HG03469 (cell line): ENCODE measurements around the gene NOS1AP.

Source experiments
- ATAC-seq: cut with Tn5 transposase; IDR thresholded peaks from one replicate; pipeline ENCODE4 v1.9.1; 2021; ENCODE audit warnings: mild to moderate bottlenecking, moderate library complexity, moderate number of reproducible peaks; ENCODE audit not compliant: unreplicated experiment

Gene NOS1AP

DNA sequence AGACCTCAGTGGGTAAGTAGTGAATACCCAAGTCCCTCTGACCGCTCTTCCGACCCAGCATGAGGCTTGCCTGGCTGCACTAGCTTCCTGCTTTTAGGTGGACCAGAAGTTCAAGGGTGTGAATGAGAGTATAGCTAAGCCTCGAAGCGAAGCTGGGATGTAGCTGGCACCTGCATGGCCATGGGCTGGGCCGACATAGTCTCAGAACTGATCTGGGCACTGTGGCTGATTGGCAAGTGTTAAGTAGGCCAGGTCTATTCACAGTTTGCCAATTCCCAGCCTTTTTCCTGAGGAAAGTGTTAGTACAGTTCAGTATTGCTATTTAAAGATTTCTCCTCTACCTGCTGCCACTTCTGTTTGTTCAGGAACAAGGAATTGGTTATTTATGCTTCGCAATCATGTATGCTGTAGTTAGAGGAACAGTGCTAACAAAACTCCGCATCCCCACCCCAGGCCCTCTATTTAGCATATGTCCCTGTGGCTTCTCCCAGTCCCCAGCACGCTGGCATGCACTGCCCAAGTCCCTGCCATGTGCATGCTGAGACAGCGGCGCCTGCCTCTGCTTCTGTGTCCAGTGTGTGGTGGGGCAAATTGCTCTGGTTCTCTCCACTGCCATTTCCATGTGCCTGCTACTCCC, 290.9 kb downstream of the NOS1AP start:
- ATAC-seq = no peak

DNA sequence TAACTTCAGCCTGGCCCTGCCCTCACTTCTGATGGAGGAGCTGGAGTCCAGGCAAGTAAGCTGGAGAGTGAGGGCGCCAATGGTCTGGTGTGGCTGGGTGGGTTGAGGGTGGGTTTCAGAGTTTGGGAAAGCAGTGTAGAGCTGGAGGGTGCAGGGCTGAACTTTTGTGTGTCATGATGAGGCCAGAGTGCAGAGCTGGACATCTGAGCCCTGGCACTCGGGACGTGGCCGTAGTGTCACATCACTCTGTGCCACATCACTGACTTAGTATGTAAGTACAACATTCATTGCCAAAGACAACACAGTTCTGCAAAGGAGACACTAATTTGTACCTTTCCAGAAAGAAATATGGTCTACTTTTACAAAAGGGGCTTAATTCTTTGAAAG, 291.4 kb downstream of the NOS1AP start:
- ATAC-seq = no peak

DNA sequence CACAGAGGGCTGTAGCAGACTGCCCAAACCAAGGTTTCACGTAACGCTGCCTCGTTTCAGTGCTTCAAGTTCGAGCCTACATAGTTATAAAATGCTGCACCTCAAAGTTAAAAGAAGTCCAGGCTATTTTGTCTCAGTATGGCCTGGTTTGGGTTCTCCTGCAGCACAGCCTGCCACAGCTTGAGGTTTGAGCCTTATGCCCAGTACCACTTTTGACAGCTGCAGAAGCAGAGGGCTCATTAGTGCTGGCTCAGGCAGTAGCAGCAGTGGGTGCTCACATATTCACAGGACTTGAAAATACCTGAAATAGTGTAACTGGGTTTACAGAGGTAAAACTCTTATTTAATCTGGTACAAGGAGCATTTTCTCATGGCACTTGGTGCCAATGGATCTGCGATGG, 291.9 kb downstream of the NOS1AP start:
- peak; percentile 25 for ATAC-seq

DNA sequence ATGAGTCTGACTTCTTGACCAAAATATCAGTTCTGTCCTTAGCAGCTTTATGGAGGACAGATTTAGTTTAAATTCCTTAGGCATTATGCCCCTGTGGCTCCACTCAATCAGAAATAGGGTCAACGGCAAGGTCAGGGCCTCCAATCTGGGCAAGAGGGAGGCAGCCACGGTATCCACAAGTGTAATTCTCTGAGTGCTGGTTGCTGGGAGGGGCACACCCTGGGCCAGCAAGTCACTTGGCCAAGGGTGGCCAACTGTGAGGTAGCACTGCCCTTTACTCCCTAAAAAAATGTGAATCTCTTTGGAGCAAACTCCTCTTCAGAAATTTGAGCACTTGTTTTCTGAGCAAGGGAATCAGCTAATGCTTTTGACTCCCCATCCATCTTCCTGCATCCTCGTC, 294.3 kb downstream of the NOS1AP start:
- no peak for ATAC-seq

DNA sequence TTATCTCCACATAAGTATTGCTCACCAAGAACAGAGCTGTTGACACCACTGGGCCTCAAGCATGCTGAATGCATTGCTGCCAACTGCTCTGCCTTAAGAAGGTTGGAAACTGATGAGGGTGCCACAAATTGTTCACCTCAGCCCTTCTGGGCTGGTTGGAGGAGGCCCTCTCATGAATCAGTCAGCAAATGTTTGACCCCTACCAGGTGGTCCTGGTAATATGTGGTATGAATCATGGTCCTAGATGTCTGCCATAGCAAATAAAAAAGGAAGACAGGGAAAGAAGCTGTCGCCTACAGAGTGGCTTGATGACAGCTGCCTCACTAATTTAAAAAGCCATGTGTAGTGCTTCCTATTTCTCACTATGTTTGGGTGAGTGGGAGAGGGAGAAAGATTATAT, 295.0 kb downstream of the NOS1AP start:
- no peak for ATAC-seq

DNA sequence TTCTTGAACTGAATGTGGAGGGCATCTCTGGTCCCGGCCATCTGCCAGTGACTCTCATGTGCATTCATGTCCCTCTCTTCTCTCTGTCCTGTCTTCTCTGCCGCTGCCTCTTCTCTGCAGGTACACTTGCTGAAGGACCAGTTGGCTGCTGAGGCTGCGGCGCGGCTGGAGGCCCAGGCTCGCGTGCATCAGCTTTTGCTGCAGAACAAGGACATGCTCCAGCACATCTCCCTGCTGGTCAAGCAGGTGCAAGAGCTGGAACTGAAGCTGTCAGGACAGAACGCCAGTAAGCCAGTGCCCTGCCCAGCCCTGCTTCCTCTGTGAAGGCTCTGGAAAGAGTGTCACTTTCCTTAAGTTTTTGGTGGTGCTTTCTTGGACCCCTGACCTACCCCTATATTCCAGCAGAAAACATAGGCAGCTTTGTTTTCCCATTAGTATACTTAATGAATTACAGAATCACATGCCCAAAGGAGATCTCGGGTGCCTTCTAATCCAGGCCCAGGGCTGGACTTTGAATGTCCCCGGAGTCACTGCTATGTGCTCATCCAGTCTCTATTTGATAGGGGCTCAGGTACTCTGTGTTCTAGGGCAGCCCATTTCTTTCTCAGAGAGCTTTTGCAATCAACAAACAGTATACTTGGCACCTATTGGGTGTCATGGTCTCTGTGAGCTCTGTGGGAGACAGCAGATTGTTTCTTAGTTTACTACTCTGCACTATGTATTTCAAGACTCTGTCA, 296.0 kb downstream of the NOS1AP start:
- no peak for ATAC-seq

DNA sequence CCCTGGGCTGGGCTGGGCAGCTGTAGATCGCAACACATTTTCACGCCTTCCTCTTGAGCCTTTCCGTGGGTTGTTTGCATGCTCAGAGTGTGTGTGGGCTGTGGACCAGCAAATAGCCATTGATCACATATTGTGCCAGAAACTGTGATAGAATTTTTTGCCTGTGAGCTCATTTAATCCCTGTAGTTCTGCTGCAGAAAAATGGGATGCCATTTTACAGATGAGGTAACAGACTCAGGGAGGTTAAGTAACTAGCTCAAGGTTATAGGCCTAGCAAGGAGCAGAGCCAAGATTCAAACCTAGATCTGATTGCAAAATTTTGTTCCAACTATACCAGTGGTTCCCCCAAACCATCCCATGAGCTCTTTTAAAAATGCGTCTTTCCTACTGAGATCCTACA, 296.7 kb downstream of the NOS1AP start:
- no peak for ATAC-seq

DNA sequence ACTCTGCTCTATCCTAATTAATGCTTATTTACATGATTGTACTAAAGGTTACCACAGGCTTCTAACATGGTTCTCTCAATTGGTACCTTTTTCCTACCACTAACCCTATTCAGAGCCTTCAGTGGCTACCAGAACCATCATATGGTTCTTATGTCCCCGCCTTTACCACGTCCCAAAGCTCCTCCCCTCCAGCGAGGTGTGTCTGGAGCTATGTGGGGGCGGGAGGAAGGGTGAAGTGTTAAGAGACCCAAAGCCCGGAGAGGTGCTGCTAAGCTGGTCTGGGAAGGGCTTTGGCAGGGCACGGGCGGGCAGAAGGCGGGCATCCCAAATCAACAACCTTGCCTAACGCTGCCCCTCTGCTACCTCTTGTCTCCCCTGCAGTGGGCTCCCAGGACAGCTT, 297.2 kb downstream of the NOS1AP start:
- no peak for ATAC-seq

DNA sequence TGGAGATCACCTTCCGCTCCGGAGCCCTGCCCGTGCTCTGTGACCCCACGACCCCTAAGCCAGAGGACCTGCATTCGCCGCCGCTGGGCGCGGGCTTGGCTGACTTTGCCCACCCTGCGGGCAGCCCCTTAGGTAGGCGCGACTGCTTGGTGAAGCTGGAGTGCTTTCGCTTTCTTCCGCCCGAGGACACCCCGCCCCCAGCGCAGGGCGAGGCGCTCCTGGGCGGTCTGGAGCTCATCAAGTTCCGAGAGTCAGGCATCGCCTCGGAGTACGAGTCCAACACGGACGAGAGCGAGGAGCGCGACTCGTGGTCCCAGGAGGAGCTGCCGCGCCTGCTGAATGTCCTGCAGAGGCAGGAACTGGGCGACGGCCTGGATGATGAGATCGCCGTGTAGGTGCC, 297.6 kb downstream of the NOS1AP start:
- ATAC-seq = no peak

DNA sequence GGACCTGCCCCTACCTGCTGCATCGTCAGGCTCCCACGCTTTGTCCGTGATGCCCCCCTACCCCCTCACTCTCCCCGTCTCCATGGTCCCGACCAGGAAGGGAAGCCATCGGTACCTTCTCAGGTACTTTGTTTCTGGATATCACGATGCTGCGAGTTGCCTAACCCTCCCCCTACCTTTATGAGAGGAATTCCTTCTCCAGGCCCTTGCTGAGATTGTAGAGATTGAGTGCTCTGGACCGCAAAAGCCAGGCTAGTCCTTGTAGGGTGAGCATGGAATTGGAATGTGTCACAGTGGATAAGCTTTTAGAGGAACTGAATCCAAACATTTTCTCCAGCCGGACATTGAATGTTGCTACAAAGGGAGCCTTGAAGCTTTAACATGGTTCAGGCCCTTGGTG, 298.3 kb downstream of the NOS1AP start:
- no peak for ATAC-seq

DNA sequence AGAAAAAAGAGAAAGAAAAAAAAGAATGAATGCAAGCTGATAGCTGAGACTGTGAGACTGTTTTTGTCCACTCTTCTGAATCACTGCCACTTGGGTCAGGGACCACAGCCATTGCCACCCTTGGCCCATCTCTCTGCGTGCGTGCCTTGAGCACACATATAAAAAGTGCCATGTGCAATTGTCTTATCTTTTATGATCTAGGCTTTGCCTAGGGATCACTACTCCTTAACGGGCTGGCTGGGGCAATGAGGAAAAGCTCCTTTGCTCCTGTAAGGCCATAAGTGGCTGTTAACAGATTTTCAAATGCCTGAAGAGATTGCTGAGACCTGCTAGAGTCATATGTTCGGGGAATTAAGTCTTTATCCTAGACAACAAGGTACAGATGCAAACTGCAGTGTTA, 299.0 kb downstream of the NOS1AP start:
- no peak for ATAC-seq

DNA sequence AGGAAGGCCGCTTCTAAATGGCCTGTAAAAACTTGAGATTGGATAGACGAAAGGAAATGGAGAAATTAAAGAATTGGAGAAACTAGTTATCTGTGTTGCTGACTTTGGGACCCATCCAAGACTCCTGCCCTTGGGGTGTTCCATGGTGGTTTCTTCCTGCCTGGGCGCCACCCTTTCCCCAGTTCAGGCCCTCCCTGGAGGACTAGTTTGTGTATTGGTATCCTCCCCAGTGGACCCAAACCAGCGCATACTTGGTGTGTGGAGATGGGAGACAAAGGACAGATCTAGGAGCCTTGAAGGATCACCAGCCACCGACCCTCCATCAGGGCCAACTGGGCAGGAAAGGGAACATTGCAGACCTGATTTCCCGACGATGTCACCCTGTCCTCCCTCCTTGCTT, 300.1 kb downstream of the NOS1AP start:
- ATAC-seq = no peak

DNA sequence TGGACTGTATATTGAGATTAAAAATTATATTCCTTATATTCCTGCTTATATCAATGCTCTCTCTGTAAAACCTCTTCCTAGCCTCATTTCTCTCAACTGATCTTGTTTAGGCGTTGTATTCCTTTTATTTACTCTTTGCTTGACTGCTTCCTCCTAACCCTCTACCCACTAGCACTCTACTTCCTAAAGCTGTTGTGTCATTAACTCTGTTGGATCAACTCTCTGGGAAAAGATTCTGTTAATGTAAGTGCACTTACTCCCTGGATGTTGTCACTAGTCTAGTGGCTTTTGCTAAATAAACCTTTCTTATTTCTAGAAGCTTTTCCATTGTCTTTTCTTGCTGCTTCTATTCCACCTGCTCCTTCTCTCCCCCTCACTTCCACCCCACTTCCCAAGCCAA, 300.7 kb downstream of the NOS1AP start:
- ATAC-seq = no peak

DNA sequence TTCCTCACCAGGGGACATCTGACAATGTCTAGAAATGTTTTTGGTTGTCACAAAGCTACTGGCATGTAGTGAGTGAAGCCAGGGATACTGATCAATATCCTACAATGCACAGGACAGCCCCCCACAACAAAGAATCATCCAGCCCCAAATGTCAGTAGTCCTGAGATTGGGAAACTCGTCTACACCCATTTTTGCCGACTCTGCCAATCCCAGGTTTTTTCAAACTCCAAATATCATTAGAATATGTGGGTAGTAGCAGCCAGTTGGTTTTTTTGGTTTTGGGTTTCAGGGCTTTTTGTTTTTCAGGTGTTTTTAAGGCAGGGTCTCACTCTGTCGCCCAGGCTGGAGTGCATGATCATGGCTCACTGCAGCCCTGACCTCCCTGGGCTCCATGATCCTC, 301.2 kb downstream of the NOS1AP start:
- no peak for ATAC-seq

DNA sequence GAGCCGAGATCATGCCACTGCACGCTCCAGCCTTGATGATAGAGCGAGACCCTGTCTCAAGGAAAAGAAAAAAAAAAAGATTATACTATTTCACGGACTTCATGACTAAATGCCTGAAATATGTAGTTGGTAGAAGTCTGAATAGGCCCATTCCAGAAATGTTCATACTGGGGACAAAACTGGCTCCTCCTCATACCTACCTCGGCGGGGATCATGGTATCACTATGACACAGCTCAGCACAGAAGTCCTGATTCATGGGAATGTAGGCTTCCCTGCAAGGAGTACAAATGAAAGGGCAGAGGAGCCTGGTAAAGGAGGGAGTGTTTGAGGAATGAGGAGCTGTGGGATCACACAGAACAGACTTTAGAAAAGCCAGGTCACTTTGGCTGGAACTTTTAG, 302.1 kb downstream of the NOS1AP start:
- ATAC-seq = no peak

DNA sequence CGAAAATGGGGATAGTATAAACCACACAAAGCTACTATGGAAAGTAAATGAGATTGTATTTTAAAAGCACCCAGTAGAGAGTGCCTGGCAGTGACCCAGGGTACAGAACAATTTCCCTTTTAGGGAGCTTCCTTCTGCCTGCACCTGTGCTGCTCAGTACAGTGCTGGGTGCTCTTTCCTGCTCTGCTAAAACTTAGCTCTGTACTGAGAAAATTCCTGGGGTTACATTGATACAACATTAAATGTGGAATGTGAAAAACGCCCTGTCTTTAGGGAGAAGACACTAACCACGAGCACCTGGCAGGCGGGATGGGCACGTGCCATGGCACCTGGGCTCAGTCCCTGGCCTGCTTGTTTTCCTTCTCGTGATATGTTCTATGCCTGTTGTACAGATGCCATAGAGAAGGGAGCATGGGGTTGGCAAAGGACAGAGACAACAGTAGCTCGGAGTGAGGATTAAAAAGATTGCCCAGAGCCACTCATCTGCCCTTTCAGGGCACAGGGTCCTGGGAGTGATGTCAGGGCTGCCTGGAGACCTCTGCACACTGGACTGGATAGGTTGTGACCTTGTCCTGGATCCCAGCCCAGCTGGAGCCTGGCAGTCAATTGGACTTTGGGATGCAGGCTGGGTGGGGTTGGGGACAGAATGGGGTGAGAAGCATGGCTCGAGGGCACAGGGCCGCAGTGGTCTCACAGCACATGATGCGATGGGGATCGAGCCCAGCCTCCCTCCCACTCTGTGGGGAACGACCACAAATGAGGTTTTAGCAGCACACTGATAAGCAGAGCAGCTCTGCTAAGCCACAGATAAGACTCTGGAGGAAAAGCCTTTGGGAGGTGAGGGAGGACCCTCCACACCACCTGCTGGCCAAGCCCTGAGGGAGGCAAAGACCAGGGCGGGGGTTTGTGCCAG, 302.9 kb downstream of the NOS1AP start:
- ATAC-seq = no peak

DNA sequence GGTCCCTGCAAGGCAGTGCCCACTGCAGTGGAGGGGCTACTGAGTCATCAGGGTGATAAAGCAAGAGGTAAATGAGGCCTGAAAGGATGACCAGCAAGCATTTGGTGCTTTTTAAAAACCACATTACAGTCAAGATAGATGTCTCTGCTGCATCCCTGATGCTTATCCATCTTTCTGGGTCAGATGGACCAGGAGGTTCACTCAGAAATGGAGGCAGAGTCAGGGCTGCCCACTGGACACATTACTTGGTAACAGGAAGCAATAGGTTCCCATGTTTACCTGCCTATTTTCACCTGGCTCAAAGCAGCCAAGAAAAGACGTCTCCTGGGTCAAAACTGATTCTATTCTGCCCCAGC, 303.6 kb downstream of the NOS1AP start:
- ATAC-seq = no peak

DNA sequence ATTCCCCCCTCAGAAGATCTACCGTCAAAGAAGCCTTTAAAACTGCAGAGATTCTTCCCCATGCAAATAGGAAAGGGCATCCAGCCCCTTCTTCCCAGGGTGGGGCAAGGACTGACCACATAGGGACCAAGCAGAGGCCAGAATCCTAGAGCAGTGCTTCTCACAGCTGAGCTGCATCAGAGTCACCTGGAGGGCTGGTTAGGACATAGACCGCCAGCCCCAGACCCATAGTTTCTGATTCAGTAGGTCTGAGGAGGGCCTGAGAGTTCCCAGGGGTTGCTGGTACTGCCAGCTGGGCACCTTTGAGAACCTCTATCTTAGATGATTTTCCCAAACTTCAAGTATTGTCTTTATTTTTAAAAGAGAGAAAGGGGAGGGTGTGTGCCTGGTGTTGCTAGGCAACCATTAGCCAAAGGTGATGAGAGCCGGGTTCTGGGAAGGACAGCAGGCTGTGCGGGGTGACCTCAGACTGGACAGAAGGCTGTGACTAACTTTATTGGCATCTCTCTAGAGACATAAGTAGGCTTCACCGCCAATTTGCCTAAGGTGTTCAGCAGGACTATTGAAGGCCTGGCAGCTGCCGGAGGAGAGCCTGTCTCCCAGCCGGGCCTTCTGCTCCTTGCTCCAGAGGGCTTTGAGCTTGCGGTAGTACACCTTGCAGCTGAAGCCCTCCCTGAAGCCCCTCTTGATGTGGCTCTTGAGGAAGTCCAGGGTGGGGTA, 304.2 kb downstream of the NOS1AP start:
- ATAC-seq = no peak

DNA sequence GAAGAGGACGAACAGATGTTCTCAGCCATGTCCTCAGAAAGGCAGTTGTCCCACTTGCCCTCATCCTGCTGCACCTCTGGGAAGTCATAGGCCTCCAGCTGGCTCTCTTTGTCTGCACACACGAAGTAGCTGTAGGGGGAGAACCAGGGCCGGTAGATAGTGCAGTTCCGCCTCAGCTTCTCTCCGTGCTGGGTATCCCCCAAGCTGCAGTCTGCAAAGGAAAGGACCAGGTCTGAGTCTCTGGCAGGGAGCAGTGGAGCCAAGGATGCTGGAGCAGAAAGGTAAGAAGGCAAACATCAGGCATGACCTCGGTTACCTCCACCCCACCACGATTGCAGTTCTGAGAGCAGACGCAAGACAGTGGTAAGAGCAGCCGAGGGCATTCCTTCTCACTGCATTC, 304.9 kb downstream of the NOS1AP start:
- ATAC-seq = no peak

DNA sequence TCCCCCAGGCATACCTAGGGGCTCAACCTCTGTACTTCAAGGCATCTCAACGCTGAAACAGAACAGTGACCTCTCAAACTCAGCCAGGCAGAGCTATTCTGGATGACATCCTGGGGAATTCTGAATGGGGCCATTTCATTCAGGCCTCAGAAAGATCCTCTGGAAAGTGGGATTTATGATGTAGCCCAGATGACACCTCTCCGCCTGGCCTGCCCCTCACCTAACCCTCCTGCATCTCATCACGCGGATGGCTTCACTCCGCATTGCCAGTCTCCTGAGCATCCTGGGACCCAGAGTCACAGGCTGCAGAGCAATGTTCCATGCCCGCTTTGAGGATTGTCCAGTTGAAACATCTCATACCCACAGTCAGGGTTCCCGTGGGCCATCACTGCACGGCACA, 306.0 kb downstream of the NOS1AP start:
- ATAC-seq = no peak

DNA sequence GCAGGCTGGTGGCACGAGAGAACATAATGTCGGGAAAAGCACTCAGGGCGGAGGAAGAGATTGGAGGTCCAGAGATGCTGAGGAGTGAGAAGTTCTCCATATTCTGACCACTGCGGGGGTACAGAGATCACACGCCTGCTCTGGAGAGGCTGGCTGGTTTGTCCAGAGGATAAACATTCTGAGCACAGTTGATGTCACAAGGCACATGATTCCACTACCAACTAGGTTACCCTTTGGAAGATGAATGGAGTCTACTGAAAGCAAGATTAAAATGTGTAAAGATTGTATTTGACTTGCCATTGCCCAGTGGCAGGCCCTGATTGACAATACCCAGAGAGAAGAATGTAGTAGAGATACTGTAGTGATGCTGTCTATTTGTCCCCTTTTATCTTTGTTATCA, 307.2 kb downstream of the NOS1AP start, which contains the start of gene SPATA46:
Gene SPATA46, minus strand, starts transcription at position 164 of the 400 bp plus-strand sequence. Its CDS starts 64 bp downstream, at position 100.
- ATAC-seq = no peak
